PFSK-1 (cell line): Measurements from ENCODE around the gene ARSJ.
A peak's percentile ranks its signal among the peaks of the same experiment; 100 is the strongest.

Experiments
- FOXP2 ChIP-seq: optimal IDR thresholded peaks from 2 replicates; pipeline ENCODE3; 2011; ENCODE audit warnings: borderline replicate concordance, control low read depth, inconsistent platforms; ENCODE audit not compliant: insufficient read depth; ENCODE audit errors: extremely low read length, extremely low read depth
- POLR2AphosphoS5 ChIP-seq: IDR thresholded peaks from 2 replicates; pipeline ENCODE4 v1.6.1; 2012; ENCODE audit warnings: low read depth, mild to moderate bottlenecking, control low read depth, low read length, moderate library complexity
- REST ChIP-seq, 2 experiments: IDR thresholded peaks; 2 replicates each; pipeline versions ENCODE4 v1.6.1 to v1.8.0; 2011 to 2012; ENCODE audit warnings: low read depth in 2 of 2, low read length in 2 of 2, control low read depth in 1 of 2, inconsistent platforms in 1 of 2, mild to moderate bottlenecking in 1 of 2, moderate library complexity in 1 of 2; ENCODE audit not compliant: insufficient read depth in 1 of 2
- SIN3A ChIP-seq: IDR thresholded peaks from 2 replicates; pipeline ENCODE4 v1.6.1; 2012; ENCODE audit warnings: mild to moderate bottlenecking, low read length, moderate library complexity, borderline replicate concordance; ENCODE audit not compliant: insufficient read depth
- TAF1 ChIP-seq: IDR thresholded peaks from 2 replicates; pipeline ENCODE4 v1.6.1; 2012; ENCODE audit warnings: low read length, control low read depth, borderline replicate concordance; ENCODE audit not compliant: insufficient read depth

The ARSJ gene

GRCh38 chr4:113960684-113961321 lies 18.6 kb downstream of the ARSJ start:
- TF ChIP-seq FOXP2 (no peak), REST (IDR thresholded peaks at IDR 0.05; ENCODE audit: insufficient read depth in 1 of 2, low read depth in 2 of 2, low read length in 2 of 2) (no peak), TAF1 (no peak), POLR2AphosphoS5 (no peak)

GRCh38 chr4:113959539-113959937 lies 19.9 kb downstream of the ARSJ start:
- TF ChIP-seq REST (IDR thresholded peaks at IDR 0.05; ENCODE audit: insufficient read depth in 1 of 2, low read depth in 2 of 2, low read length in 2 of 2) (no peak), FOXP2 (no peak), SIN3A (no peak), POLR2AphosphoS5 (no peak; the same call in 1 of the 2 replicates), TAF1 (no peak)

GRCh38 chr4:113958766-113959538 lies 20.5 kb downstream of the ARSJ start:
- peak; percentile 48; the same call in 1 of the 2 replicates for TF ChIP-seq POLR2AphosphoS5
- peak; percentile 45; the same call in 1 of the 2 replicates for TF ChIP-seq TAF1
- no peak for TF ChIP-seq FOXP2
- no peak for TF ChIP-seq REST (IDR thresholded peaks at IDR 0.05; ENCODE audit: insufficient read depth in 1 of 2, low read depth in 2 of 2, low read length in 2 of 2)
- peak; percentile 71; the same call in 1 of the 2 replicates for TF ChIP-seq SIN3A

GRCh38 chr4:113957956-113958355 lies 21.5 kb downstream of the ARSJ start:
- peak; percentile 34; the same call in 1 of the 2 replicates for TF ChIP-seq POLR2AphosphoS5
- TF ChIP-seq SIN3A: peak; percentile 87; the same call in 1 of the 2 replicates
- TF ChIP-seq TAF1: no peak

GRCh38 chr4:113955948-113956347 lies 23.5 kb downstream of the ARSJ start:
- TF ChIP-seq SIN3A (no peak), TAF1 (no peak)

- TF ChIP-seq POLR2AphosphoS5 (no peak), TAF1 (no peak), REST (IDR thresholded peaks at IDR 0.05; ENCODE audit: insufficient read depth in 1 of 2, low read depth in 2 of 2, low read length in 2 of 2) (no peak), FOXP2 (no peak), SIN3A (no peak)
These were observed 24.0 kb downstream of the ARSJ start for GRCh38 chr4:113955411-113955810.
